HG03521 (cell line): Measurements from ENCODE around the gene NPBWR2.

ENCODE experiments used
- ATAC-seq: cut with Tn5 transposase; IDR thresholded peaks from one replicate; pipeline ENCODE4 v1.9.1; 2021; ENCODE audit warnings: mild to moderate bottlenecking, moderate library complexity; ENCODE audit not compliant: unreplicated experiment

NPBWR2 gene

GRCh38 chr20:64106981-64107735, at the start of gene NPBWR2:
TSS of gene NPBWR2 (minus strand) at chr20:64107565. CDS start at chr20:64106831, 734 bp downstream.
- ATAC-seq, result no peak

- no peak for ATAC-seq
Measured at GRCh38 chr20:64156136-64156885, 48.9 kb upstream of the NPBWR2 start.

GRCh38 chr20:64155258-64156135, 48.1 kb upstream of the NPBWR2 start:
- ATAC-seq, result no peak

- ATAC-seq, result no peak
Measured at GRCh38 chr20:64154590-64155257, 47.4 kb upstream of the NPBWR2 start.

- ATAC-seq, result no peak
Measured at GRCh38 chr20:64153861-64154589, 46.7 kb upstream of the NPBWR2 start.

GRCh38 chr20:64153410-64153809, 46.0 kb upstream of the NPBWR2 start:
- ATAC-seq, result no peak

- ATAC-seq, result no peak
Measured at GRCh38 chr20:64152906-64153305, 45.5 kb upstream of the NPBWR2 start.

- ATAC-seq, result no peak
Measured at GRCh38 chr20:64151633-64152530, 44.5 kb upstream of the NPBWR2 start.

GRCh38 chr20:64150756-64151632, 43.6 kb upstream of the NPBWR2 start:
- no peak for ATAC-seq

- no peak for ATAC-seq
Measured at GRCh38 chr20:64149809-64150560, 42.6 kb upstream of the NPBWR2 start.

- ATAC-seq, result no peak
Measured at GRCh38 chr20:64149141-64149540, 41.8 kb upstream of the NPBWR2 start.

- no peak for ATAC-seq
Measured at GRCh38 chr20:64148581-64148980, 41.2 kb upstream of the NPBWR2 start.

- no peak for ATAC-seq
Measured at GRCh38 chr20:64146936-64147477, 39.6 kb upstream of the NPBWR2 start.

- ATAC-seq, result no peak
Measured at GRCh38 chr20:64146301-64146935, 39.1 kb upstream of the NPBWR2 start.

- ATAC-seq, result no peak
Measured at GRCh38 chr20:64145458-64146300, 38.3 kb upstream of the NPBWR2 start.
